ENCODE results near the gene COX4I2. TPM values are rescaled to one million over a fixed set of nuclear protein-coding genes. Genes with fewer than 3 reads are reported as not detected.
A peak's percentile ranks its signal among the peaks of the same experiment; 100 is the strongest.

Gene COX4I2
- total RNA-seq, 1 experiment from 2014 or later = not detected

DNA sequence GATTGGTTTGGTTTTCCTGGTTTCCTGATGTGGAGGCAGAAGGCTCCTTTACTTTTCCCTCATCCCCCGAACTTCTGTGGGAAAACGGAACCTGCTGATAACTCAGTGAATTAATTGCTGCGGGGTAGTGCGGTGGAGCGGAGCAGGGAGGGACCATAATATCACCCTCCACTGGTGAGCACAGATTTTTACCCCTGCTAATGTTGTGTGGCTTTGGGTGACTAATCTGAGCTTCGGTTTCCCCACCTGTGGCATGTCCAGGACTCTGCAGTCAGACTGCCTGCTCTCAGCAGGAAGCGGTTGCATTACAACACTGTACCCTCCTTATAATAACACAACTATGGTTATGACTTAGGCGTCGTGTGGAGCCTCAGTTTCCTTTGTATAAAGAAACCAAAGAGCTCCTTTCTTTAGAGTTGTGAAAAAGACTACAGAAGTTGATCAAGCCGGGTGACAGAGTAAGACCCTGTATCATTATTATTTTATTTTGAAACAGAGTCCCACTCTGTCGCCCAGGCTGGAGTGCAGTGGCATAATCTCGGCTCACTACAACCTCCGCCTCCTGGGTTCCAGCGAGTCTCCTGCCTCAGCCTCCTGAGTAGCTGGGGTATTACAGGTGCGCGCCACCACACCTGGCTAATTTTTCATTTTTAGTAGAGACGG, 34.8 kb upstream of the COX4I2 start (continued):
- TF ChIP-seq, protein P1, sequence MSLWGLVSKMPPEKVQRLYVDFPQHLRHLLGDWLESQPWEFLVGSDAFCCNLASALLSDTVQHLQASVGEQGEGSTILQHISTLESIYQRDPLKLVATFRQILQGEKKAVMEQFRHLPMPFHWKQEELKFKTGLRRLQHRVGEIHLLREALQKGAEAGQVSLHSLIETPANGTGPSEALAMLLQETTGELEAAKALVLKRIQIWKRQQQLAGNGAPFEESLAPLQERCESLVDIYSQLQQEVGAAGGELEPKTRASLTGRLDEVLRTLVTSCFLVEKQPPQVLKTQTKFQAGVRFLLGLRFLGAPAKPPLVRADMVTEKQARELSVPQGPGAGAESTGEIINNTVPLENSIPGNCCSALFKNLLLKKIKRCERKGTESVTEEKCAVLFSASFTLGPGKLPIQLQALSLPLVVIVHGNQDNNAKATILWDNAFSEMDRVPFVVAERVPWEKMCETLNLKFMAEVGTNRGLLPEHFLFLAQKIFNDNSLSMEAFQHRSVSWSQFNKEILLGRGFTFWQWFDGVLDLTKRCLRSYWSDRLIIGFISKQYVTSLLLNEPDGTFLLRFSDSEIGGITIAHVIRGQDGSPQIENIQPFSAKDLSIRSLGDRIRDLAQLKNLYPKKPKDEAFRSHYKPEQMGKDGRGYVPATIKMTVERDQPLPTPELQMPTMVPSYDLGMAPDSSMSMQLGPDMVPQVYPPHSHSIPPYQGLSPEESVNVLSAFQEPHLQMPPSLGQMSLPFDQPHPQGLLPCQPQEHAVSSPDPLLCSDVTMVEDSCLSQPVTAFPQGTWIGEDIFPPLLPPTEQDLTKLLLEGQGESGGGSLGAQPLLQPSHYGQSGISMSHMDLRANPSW (CRISPR knock-in tag; conservative IDR thresholded peaks at IDR 0.05; ENCODE audit: low read depth) = no peak
- TF ChIP-seq, protein P2, sequence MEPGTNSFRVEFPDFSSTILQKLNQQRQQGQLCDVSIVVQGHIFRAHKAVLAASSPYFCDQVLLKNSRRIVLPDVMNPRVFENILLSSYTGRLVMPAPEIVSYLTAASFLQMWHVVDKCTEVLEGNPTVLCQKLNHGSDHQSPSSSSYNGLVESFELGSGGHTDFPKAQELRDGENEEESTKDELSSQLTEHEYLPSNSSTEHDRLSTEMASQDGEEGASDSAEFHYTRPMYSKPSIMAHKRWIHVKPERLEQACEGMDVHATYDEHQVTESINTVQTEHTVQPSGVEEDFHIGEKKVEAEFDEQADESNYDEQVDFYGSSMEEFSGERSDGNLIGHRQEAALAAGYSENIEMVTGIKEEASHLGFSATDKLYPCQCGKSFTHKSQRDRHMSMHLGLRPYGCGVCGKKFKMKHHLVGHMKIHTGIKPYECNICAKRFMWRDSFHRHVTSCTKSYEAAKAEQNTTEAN (CRISPR knock-in tag; IDR thresholded peaks at IDR 0.05) = 0 out of 2 replicates have a peak, but pooled peaks have one; percentile 24
- TF ChIP-seq FOXP1 (CRISPR knock-in tag; IDR thresholded peaks at IDR 0.05; ENCODE audit: borderline replicate concordance) (no peak), PREB (CRISPR knock-in tag; IDR thresholded peaks at IDR 0.05; ENCODE audit: borderline replicate concordance) (no peak)

DNA sequence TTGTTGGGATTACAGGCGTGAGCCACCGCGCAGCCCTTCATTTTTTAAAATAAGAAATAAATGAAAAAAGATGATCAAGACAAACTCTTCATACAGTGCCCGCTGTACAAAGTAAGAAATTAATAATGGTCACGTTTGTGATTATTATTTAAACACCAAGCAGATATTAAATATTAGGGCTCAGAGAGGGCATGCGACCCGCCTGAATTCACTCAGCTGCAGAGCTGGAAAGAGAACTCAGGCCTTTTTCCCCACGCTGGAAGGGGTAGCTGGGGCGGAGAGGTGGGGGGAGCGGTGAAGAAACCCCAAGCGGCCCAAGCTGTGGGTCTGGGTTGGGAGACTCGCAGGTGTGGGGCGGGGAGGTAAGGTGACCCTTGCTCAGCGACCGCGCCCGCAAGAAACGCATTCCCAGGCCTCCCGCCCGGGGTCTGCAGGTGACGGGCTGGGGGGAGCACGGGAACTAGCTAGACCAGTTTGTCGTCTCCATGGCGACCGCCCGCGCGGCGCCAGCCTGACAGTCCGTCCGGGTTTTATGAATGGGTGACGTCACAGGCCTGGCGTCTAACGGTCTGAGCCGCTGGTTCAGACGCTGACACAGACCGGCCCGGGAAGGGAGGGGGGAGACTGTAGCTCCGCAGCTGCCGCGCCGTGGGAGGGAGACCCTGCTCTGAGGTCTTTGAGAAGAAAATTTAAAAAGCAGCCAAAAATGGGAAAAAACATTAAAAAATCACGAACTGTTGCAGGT, 33.7 kb upstream of the COX4I2 start:
- POLR2A ChIA-PET = interaction anchor here (0.6 to 6.4 kb wide), 14 partner anchors 8 to 116 kb away, joined by 3 to 73 read pairs (median 7); no protein-coding TSS in a partner anchor
- Mint-ChIP-seq H3K9me3 (no peaks in the 10 kb centered on the region), H3K4me1 (peaks cover 42% of the 10 kb centered on the region), H3K27ac (peak overlapping the region; percentile 99), H3K27me3 (ENCODE audit: low read depth) (peaks cover 2% of the 10 kb centered on the region; the same call in 1 of the 2 replicates), H3K36me3 (peaks cover 8% of the 10 kb centered on the region), H3K4me3 (peak overlapping the region; percentile 96)
- ATAC-seq = peak; percentile 43
- DNase-seq (ENCODE audit: low spot score) = peak; percentile 99
- CTCF ChIA-PET = interaction anchor here (0.9 to 17.0 kb wide), 12 partner anchors 8 to 120 kb away, joined by 3 to 927 read pairs (median 8); no protein-coding TSS in a partner anchor
- no peak for TF ChIP-seq PRRX2 (CRISPR knock-in tag; IDR thresholded peaks at IDR 0.05)
- no peak for TF ChIP-seq CTCF (IDR thresholded peaks at IDR 0.05)
- TF ChIP-seq ZNF317 (CRISPR knock-in tag; IDR thresholded peaks at IDR 0.05; ENCODE audit: borderline replicate concordance, low read depth) = no peak
- no peak for TF ChIP-seq ZNF232 (CRISPR knock-in tag; IDR thresholded peaks at IDR 0.05)
- TF ChIP-seq NR3C1 (CRISPR knock-in tag; conservative IDR thresholded peaks at IDR 0.05; ENCODE audit: low read depth) = no peak
- TF ChIP-seq FOXJ3 (CRISPR knock-in tag; IDR thresholded peaks at IDR 0.05; ENCODE audit: borderline replicate concordance) = no peak
- no peak for TF ChIP-seq ZNF219 (CRISPR knock-in tag; IDR thresholded peaks at IDR 0.05; ENCODE audit: borderline replicate concordance)
- no peak for TF ChIP-seq TEAD4 (CRISPR knock-in tag; IDR thresholded peaks at IDR 0.05)
- TF ChIP-seq ZNF396 (CRISPR knock-in tag; IDR thresholded peaks at IDR 0.05; ENCODE audit: borderline replicate concordance) = no peak
- TF ChIP-seq TEAD1 (CRISPR knock-in tag; IDR thresholded peaks at IDR 0.05) = peak; percentile 82; the same call in 1 of the 2 replicates
- no peak for TF ChIP-seq MXD4 (CRISPR knock-in tag; IDR thresholded peaks at IDR 0.05; ENCODE audit: borderline replicate concordance)
- TF ChIP-seq CDX4 (CRISPR knock-in tag; IDR thresholded peaks at IDR 0.05; ENCODE audit: borderline replicate concordance) = 0 out of 2 replicates have a peak, but pooled peaks have one; percentile 23
- TF ChIP-seq E2F4 (CRISPR knock-in tag; IDR thresholded peaks at IDR 0.05; ENCODE audit: borderline replicate concordance, low read depth) = no peak
- TF ChIP-seq, protein P3, sequence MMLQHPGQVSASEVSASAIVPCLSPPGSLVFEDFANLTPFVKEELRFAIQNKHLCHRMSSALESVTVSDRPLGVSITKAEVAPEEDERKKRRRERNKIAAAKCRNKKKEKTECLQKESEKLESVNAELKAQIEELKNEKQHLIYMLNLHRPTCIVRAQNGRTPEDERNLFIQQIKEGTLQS (CRISPR knock-in tag; conservative IDR thresholded peaks at IDR 0.05) = no peak
- TF ChIP-seq ZSCAN18 (CRISPR knock-in tag; IDR thresholded peaks at IDR 0.05) = no peak
- TF ChIP-seq, protein P4, sequence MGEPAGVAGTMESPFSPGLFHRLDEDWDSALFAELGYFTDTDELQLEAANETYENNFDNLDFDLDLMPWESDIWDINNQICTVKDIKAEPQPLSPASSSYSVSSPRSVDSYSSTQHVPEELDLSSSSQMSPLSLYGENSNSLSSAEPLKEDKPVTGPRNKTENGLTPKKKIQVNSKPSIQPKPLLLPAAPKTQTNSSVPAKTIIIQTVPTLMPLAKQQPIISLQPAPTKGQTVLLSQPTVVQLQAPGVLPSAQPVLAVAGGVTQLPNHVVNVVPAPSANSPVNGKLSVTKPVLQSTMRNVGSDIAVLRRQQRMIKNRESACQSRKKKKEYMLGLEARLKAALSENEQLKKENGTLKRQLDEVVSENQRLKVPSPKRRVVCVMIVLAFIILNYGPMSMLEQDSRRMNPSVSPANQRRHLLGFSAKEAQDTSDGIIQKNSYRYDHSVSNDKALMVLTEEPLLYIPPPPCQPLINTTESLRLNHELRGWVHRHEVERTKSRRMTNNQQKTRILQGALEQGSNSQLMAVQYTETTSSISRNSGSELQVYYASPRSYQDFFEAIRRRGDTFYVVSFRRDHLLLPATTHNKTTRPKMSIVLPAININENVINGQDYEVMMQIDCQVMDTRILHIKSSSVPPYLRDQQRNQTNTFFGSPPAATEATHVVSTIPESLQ (CRISPR knock-in tag; IDR thresholded peaks at IDR 0.05) = no peak
